HG03066 (cell line): Measurements from ENCODE around the gene NLRP5.

Source experiments
- ATAC-seq: cut with Tn5 transposase; IDR thresholded peaks from one replicate; pipeline ENCODE4 v1.9.1; 2021; ENCODE audit warnings: low read depth; ENCODE audit not compliant: unreplicated experiment

The NLRP5 gene

GRCh38 chr19:56069642-56070041 is 83.1 kb downstream of the NLRP5 start:
- ATAC-seq = no peak

- ATAC-seq = no peak
Measured at GRCh38 chr19:56071151-56071550, 84.6 kb downstream of the NLRP5 start.

- no peak for ATAC-seq
Measured at GRCh38 chr19:56076498-56076897, 89.9 kb downstream of the NLRP5 start.

- no peak for ATAC-seq
Measured at GRCh38 chr19:56079609-56080008, 93.0 kb downstream of the NLRP5 start.

- ATAC-seq = peak; percentile 63
Measured at GRCh38 chr19:56080669-56081401, 94.3 kb downstream of the NLRP5 start.

GRCh38 chr19:56083668-56084067 is 97.1 kb downstream of the NLRP5 start:
- ATAC-seq = no peak

GRCh38 chr19:56084835-56085536 is 98.4 kb downstream of the NLRP5 start:
- no peak for ATAC-seq

- ATAC-seq = no peak
Measured at GRCh38 chr19:56085571-56086275, 99.1 kb downstream of the NLRP5 start.

GRCh38 chr19:56086671-56087430 is 100.3 kb downstream of the NLRP5 start:
- no peak for ATAC-seq

GRCh38 chr19:56087647-56088496 is 101.3 kb downstream of the NLRP5 start:
- no peak for ATAC-seq

- ATAC-seq = no peak
Measured at GRCh38 chr19:56088497-56089215, 102.1 kb downstream of the NLRP5 start.

- ATAC-seq = no peak
Measured at GRCh38 chr19:56089344-56089743, 102.8 kb downstream of the NLRP5 start.

GRCh38 chr19:56091066-56091490 is 104.5 kb downstream of the NLRP5 start:
- ATAC-seq = no peak

GRCh38 chr19:56091751-56092546 is 105.4 kb downstream of the NLRP5 start:
- no peak for ATAC-seq

- ATAC-seq = no peak
Measured at GRCh38 chr19:56092685-56093631, 106.4 kb downstream of the NLRP5 start.

GRCh38 chr19:56094449-56094848 is 107.9 kb downstream of the NLRP5 start:
- ATAC-seq = no peak

- no peak for ATAC-seq
Measured at GRCh38 chr19:56096665-56097064, 110.1 kb downstream of the NLRP5 start.
